Lower leg skin (tissue), 3 donors: ENCODE measurements around the gene ZNF787.

Experiments
- CTCF ChIP-seq, 3 donors: fragments of 450-650 bp; IDR thresholded peaks; one replicate each; pipeline ENCODE4 v1.5.1; 2016; ENCODE audit warnings: antibody characterized with exemption in 3 of 3, mild to moderate bottlenecking in 3 of 3, moderate library complexity in 2 of 3
- POLR2A ChIP-seq, 2 donors: fragments of 450-650 bp; IDR thresholded peaks; one replicate each; pipeline ENCODE4 v1.6.1; 2016 to 2017; ENCODE audit warnings: antibody characterized with exemption in 2 of 2, mild to moderate bottlenecking in 1 of 2, moderate library complexity in 1 of 2

- TF ChIP-seq POLR2A (IDR thresholded peaks at IDR 0.05) (no peak), CTCF (IDR thresholded peaks at IDR 0.05) (no peak)
Observed at GRCh38 chr19:56121180-56122167, at the start of gene ZNF787.
